ENCODE results near the gene WDFY1. TPM values are rescaled to one million over a fixed set of nuclear protein-coding genes. Genes with fewer than 3 reads are reported as not detected.

The WDFY1 gene
- total and polyA plus RNA-seq, 9 of the 15 experiments (the other 6 are each of a cell fraction or from before 2014, with no cell fraction given): 5.4 to 27.6 (median 17.5) TPM

GRCh38 chr2:223949241-223949840 lies 4.2 kb upstream of the WDFY1 start:
- WGBS (ENCODE audit: insufficient coverage, low coverage, missing lambda C conversion rate): 40% methylated on average over 2 of the region's 3 CpGs
- Histone ChIP-seq H3K27ac (ENCODE audit: extremely low read depth, low read depth, low read length) (no peak overlapping the region), H3K4me3 (no peak overlapping the region), H3K4me1 (replicated peaks in 1 of 2; ENCODE audit: control insufficient read depth in 2 of 2, insufficient read depth in 2 of 2, low read length in 2 of 2) (peaks cover 11 to 17% of the 10 kb centered on the region in 2 experiments; a peak in 4 of 5 replicates), H3K9ac (ENCODE audit: insufficient read depth in 1 of 2, low read depth in 2 of 2, low read length in 2 of 2) (no peak overlapping the region), H3K79me2 (ENCODE audit: control insufficient read depth, insufficient read depth, low read length) (peaks cover 8% of the 10 kb centered on the region), H3K4me2 (ENCODE audit: insufficient read depth, low read length) (no peak overlapping the region), H3K9me3 (replicated peaks; ENCODE audit: control insufficient read depth, insufficient read depth, low read depth, low read length) (no peaks in the 10 kb centered on the region), H3K27me3 (ENCODE audit: control insufficient read depth in 2 of 2, insufficient read depth in 2 of 2, low read length in 2 of 2) (no peaks in the 10 kb centered on the region), H2AFZ (ENCODE audit: low read depth, low read length) (no peak overlapping the region), H4K20me1 (replicated peaks; ENCODE audit: control insufficient read depth, insufficient read depth, low read length) (no peaks in the 10 kb centered on the region), H3K36me3 (ENCODE audit: control insufficient read depth, insufficient read depth, low read length) (no peaks in the 10 kb centered on the region), H3K9me1 (ENCODE audit: control insufficient read depth, insufficient read depth, low read length) (no peaks in the 10 kb centered on the region)
- ChIA-PET CTCF (ENCODE audit: low intra/inter-chr PET ratio) (no interaction called here), POLR2A (no interaction called here)
- in situ Hi-C loops (cut with MboI) (no loop called here), intact Hi-C loops (cut with micrococcal nuclease) (no loop called here)
- TF ChIP-seq EWSR1 (IDR thresholded peaks at IDR 0.05; ENCODE audit: borderline replicate concordance, low read depth, partially characterized antibody): no peak
- no peak for TF ChIP-seq POLR2AphosphoS2 (IDR thresholded peaks at IDR 0.05; ENCODE audit: low read length)
- TF ChIP-seq CBX8 (IDR thresholded peaks at IDR 0.05; ENCODE audit: borderline replicate concordance, extremely low read depth, low read depth, low read length, poor library complexity, severe bottlenecking): no peak
- no peak for TF ChIP-seq MTA1 (IDR thresholded peaks at IDR 0.05; ENCODE audit: borderline replicate concordance)
- TF ChIP-seq ZNF512 (tag; IDR thresholded peaks at IDR 0.05): no peak
- TF ChIP-seq HIVEP1 (CRISPR knock-in tag; IDR thresholded peaks at IDR 0.05): no peak
- TF ChIP-seq CREB1 (IDR thresholded peaks at IDR 0.05): no peak
- TF ChIP-seq CREB1 (CRISPR knock-in tag; IDR thresholded peaks at IDR 0.05): no peak
- no peak for TF ChIP-seq MGA (IDR thresholded peaks at IDR 0.05)
- ATAC-seq: no peak
- FAIRE-seq: no peak
- no TSS peak for BruUV-seq (replicated peaks)
- no peak for DNase-seq (ENCODE audit: extremely low read depth in 1 of 4, low spot score in 3 of 4)

Data from K562 (cell line).